ENCODE results near the gene ZMYM3. TPM values are rescaled to one million over a fixed set of nuclear protein-coding genes. Genes with fewer than 3 reads are reported as not detected.

The ZMYM3 gene
- total RNA-seq, 3 donors from 2014 or later (not counting 1 experiment from before 2014, with no cell fraction given): 18.0 to 21.0 (median 20.4) TPM

DNA sequence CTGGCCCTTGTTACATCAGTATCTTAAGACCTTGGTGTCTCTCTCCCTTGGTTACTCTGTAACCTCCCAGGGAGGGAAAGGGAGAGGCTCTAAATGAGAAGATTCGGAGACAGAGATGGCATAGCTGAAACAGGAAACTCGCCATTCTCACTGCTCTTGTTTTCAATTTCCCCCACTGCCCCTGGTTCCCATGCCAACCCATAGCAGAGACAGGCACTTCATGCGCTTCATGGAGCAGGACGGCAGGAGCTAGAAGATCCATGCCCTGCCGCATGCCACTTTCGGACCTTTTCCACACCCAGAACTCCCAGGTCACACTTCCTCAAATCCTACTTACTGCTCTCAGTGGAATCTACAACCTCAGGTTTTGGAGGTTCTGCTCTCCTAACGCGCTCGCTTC lies 3.1 kb downstream of the ZMYM3 start:
- H3K27ac ChIP-seq (ENCODE audit: low read length): no peak overlapping the region
- H3K36me3 ChIP-seq (ENCODE audit: control insufficient read depth, insufficient read depth, low read length): peaks cover 9% of the 10 kb centered on the region
- peaks cover 21% of the 10 kb centered on the region for H3K4me1 ChIP-seq (ENCODE audit: control insufficient read depth, insufficient read depth, low read length)
- no peak overlapping the region for H3K27ac Mint-ChIP-seq
- no peaks in the 10 kb centered on the region for H3K27me3 ChIP-seq (ENCODE audit: control insufficient read depth, insufficient read depth, low read length)
- 75% methylated on average over 6 of the region's 9 CpGs for WGBS (ENCODE audit: insufficient coverage)
- no peaks in the 10 kb centered on the region for H3K27me3 Mint-ChIP-seq (ENCODE audit: low read depth in 2 of 2)
- TF ChIP-seq, protein P1, sequence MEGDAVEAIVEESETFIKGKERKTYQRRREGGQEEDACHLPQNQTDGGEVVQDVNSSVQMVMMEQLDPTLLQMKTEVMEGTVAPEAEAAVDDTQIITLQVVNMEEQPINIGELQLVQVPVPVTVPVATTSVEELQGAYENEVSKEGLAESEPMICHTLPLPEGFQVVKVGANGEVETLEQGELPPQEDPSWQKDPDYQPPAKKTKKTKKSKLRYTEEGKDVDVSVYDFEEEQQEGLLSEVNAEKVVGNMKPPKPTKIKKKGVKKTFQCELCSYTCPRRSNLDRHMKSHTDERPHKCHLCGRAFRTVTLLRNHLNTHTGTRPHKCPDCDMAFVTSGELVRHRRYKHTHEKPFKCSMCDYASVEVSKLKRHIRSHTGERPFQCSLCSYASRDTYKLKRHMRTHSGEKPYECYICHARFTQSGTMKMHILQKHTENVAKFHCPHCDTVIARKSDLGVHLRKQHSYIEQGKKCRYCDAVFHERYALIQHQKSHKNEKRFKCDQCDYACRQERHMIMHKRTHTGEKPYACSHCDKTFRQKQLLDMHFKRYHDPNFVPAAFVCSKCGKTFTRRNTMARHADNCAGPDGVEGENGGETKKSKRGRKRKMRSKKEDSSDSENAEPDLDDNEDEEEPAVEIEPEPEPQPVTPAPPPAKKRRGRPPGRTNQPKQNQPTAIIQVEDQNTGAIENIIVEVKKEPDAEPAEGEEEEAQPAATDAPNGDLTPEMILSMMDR (IDR thresholded peaks at IDR 0.05): no peak
- no peak for ATAC-seq
- no peaks in the 10 kb centered on the region for H3K9me3 Mint-ChIP-seq
- H3K9me3 ChIP-seq (ENCODE audit: control insufficient read depth, insufficient read depth, low read length): no peaks in the 10 kb centered on the region
- H3K4me3 ChIP-seq (ENCODE audit: low read length): no peak overlapping the region
- H3K4me3 Mint-ChIP-seq: no peak overlapping the region
- peaks cover 11 to 21% of the 10 kb centered on the region in 2 donors for H3K4me1 Mint-ChIP-seq
- no peak for DNase-seq
- no peaks in the 10 kb centered on the region for H3K36me3 Mint-ChIP-seq
- intact Hi-C loops (cut with micrococcal nuclease): loop anchor here (10.0 kb wide), 1 partner anchor 1054 kb away; the partner anchor contains the start of gene CITED1

DNA sequence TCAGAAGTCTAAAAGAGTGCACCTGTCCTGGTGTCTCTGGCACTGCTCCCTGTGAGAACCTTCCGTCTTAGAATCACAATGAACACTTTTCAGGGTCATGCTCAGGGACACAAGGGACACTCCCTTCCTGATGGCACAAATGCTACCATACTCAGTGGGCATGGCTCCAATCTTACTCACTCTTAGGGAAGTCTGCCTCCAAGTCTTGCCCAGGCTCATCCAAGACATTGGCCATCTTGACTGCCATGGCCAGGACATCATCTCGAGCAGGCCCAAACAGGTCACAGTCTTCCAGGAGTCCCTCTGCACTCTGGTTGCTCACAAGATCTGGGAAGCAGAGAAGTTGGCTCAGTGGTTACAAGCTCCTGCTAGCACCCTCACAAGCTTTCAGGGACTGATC lies 8.8 kb downstream of the ZMYM3 start:
- no peak overlapping the region for H3K27ac ChIP-seq (ENCODE audit: low read length)
- H3K9me3 ChIP-seq (ENCODE audit: control insufficient read depth, insufficient read depth, low read length): no peaks in the 10 kb centered on the region
- no peak for DNase-seq
- H3K36me3 ChIP-seq (ENCODE audit: control insufficient read depth, insufficient read depth, low read length): peaks cover 39% of the 10 kb centered on the region
- H3K4me3 Mint-ChIP-seq: no peak overlapping the region
- H3K4me1 ChIP-seq (ENCODE audit: control insufficient read depth, insufficient read depth, low read length): no peaks in the 10 kb centered on the region
- no peaks in the 10 kb centered on the region for H3K4me1 Mint-ChIP-seq
- no peaks in the 10 kb centered on the region for H3K36me3 Mint-ChIP-seq
- H3K27me3 ChIP-seq (ENCODE audit: control insufficient read depth, insufficient read depth, low read length): no peaks in the 10 kb centered on the region
- WGBS (ENCODE audit: insufficient coverage): 100% methylated on average over 2 of the region's 2 CpGs
- H3K27me3 Mint-ChIP-seq (ENCODE audit: low read depth in 2 of 2): no peaks in the 10 kb centered on the region
- ATAC-seq: no peak
- no peaks in the 10 kb centered on the region for H3K9me3 Mint-ChIP-seq
- TF ChIP-seq, protein P1 (IDR thresholded peaks at IDR 0.05): no peak
- H3K4me3 ChIP-seq (ENCODE audit: low read length): no peak overlapping the region
- no peak overlapping the region for H3K27ac Mint-ChIP-seq
- intact Hi-C loops (cut with micrococcal nuclease): no loop called here

DNA sequence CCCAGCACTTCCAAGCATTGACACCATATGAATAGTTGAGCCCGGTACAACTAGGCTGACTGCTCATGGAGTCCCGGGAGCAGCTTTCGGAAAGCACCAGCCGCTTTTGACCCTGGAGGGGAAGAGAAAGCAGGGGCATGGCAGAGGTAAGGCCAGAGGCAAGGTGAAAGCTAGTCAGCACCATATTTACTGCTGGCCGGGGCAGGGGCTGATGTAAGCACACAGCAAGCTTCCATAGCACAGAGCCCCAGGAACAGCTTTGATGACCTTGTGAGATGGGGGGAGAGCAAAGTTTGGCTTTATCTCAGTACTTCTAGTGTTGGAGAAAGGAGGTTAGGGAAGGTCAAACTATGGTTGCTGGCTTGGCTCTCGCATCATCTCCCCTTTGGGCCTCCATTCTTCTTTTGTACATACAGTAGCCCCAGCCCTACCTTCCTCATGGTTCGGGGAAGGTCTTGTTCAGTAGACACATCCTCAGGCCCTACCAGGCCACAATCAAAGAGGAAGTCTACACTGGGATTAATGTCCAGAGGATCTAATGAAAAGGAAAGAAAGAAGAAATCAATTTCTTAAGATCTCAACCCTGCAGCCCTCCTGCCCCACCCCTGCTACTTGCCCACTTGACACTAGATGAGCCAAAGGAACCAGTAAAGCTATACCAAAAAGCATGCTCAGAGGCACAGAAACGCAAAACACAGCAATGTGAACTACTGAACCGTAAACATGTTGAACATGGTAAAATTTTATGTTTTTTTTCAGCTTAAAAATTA lies 9.4 kb downstream of the ZMYM3 start:
- 98% methylated on average over 5 of the region's 9 CpGs for WGBS (ENCODE audit: insufficient coverage)
- no peaks in the 10 kb centered on the region for H3K27me3 ChIP-seq (ENCODE audit: control insufficient read depth, insufficient read depth, low read length)
- peaks cover 35% of the 10 kb centered on the region for H3K36me3 ChIP-seq (ENCODE audit: control insufficient read depth, insufficient read depth, low read length)
- H3K9me3 Mint-ChIP-seq: no peaks in the 10 kb centered on the region
- H3K27ac Mint-ChIP-seq: no peak overlapping the region
- TF ChIP-seq, protein P1 (IDR thresholded peaks at IDR 0.05): no peak
- no peaks in the 10 kb centered on the region for H3K4me1 ChIP-seq (ENCODE audit: control insufficient read depth, insufficient read depth, low read length)
- no peak for ATAC-seq
- intact Hi-C loops (cut with micrococcal nuclease): no loop called here
- no peak overlapping the region for H3K4me3 ChIP-seq (ENCODE audit: low read length)
- no peaks in the 10 kb centered on the region for H3K4me1 Mint-ChIP-seq
- no peak overlapping the region for H3K27ac ChIP-seq (ENCODE audit: low read length)
- H3K9me3 ChIP-seq (ENCODE audit: control insufficient read depth, insufficient read depth, low read length): no peaks in the 10 kb centered on the region
- H3K36me3 Mint-ChIP-seq: no peaks in the 10 kb centered on the region
- no peak for DNase-seq
- H3K4me3 Mint-ChIP-seq: no peak overlapping the region
- no peaks in the 10 kb centered on the region for H3K27me3 Mint-ChIP-seq (ENCODE audit: low read depth in 2 of 2)

DNA sequence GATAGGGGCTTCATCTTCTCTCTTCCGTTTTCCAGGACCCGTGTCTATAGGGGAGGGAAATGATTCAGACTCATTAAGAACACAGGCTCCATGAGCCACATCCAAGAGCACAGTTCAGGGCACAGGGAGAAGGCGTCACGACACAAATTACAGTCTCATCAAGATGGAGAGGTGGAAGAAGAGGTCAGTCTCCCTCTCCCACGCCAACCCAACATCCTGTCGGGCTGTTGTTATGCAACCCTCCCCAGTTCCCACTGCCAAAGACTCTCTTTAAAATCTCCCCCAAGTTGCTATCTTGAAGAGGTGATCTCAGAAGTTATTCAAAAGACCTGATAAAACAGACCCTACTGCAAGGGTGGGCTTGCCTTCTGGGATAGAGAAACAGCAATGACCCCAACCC lies 12.6 kb downstream of the ZMYM3 start:
- Histone ChIP-seq H3K36me3 (ENCODE audit: control insufficient read depth, insufficient read depth, low read length) (peaks cover 30% of the 10 kb centered on the region), H3K4me3 (ENCODE audit: low read length) (no peak overlapping the region), H3K4me1 (ENCODE audit: control insufficient read depth, insufficient read depth, low read length) (no peaks in the 10 kb centered on the region), H3K9me3 (ENCODE audit: control insufficient read depth, insufficient read depth, low read length) (no peaks in the 10 kb centered on the region), H3K27ac (ENCODE audit: low read length) (no peak overlapping the region), H3K27me3 (ENCODE audit: control insufficient read depth, insufficient read depth, low read length) (no peaks in the 10 kb centered on the region)
- Mint-ChIP-seq H3K27me3 (ENCODE audit: low read depth in 2 of 2) (no peaks in the 10 kb centered on the region), H3K4me3 (no peak overlapping the region), H3K4me1 (no peaks in the 10 kb centered on the region), H3K9me3 (no peaks in the 10 kb centered on the region), H3K27ac (no peak overlapping the region), H3K36me3 (no peaks in the 10 kb centered on the region)
- WGBS (ENCODE audit: insufficient coverage): 100% methylated on average over 2 of the region's 6 CpGs
- no peak for ATAC-seq
- DNase-seq: no peak
- intact Hi-C loops (cut with micrococcal nuclease): no loop called here
- TF ChIP-seq, protein P1 (IDR thresholded peaks at IDR 0.05): no peak

All from natural killer cell (primary cell).